ENCODE data around the gene ZBTB47.

The ZBTB47 gene

GRCh38 chr3:42678447-42678846 lies 24.9 kb downstream of the ZBTB47 start:
- no peak overlapping the region for H3K4me3 ChIP-seq (ENCODE audit: low read length)
- no peak for DNase-seq (ENCODE audit: low read depth)
- no peak for TF ChIP-seq CTCF (conservative IDR thresholded peaks at IDR 0.05; ENCODE audit: low read length)

GRCh38 chr3:42680271-42680670 lies 26.8 kb downstream of the ZBTB47 start:
- no peak overlapping the region for H3K4me3 ChIP-seq (ENCODE audit: low read length)
- no peak for TF ChIP-seq CTCF (conservative IDR thresholded peaks at IDR 0.05; ENCODE audit: low read length)
- peak; percentile 27 for DNase-seq (ENCODE audit: low read depth)

- no peak for TF ChIP-seq CTCF (conservative IDR thresholded peaks at IDR 0.05; ENCODE audit: low read length)
- no peak overlapping the region for H3K4me3 ChIP-seq (ENCODE audit: low read length)
- DNase-seq (ENCODE audit: low read depth): peak; percentile 43
These were observed 27.3 kb downstream of the ZBTB47 start for GRCh38 chr3:42680806-42681205.

GRCh38 chr3:42681361-42682038 lies 28.0 kb downstream of the ZBTB47 start:
- DNase-seq (ENCODE audit: low read depth): no peak
- H3K4me3 ChIP-seq (ENCODE audit: low read length): no peak overlapping the region
- no peak for TF ChIP-seq CTCF (conservative IDR thresholded peaks at IDR 0.05; ENCODE audit: low read length)

- DNase-seq (ENCODE audit: low read depth): no peak
- no peak overlapping the region for H3K4me3 ChIP-seq (ENCODE audit: low read length)
- no peak for TF ChIP-seq CTCF (conservative IDR thresholded peaks at IDR 0.05; ENCODE audit: low read length)
These were observed 29.0 kb downstream of the ZBTB47 start for GRCh38 chr3:42682301-42683070.

GRCh38 chr3:42683875-42684598 lies 30.5 kb downstream of the ZBTB47 start:
- DNase-seq (ENCODE audit: low read depth): peak; percentile 93
- no peak overlapping the region for H3K4me3 ChIP-seq (ENCODE audit: low read length)
- no peak for TF ChIP-seq CTCF (conservative IDR thresholded peaks at IDR 0.05; ENCODE audit: low read length)

Data from AG10803 (cell line).